ENCODE measurements around the gene NSDHL. TPM values are rescaled to one million over a fixed set of nuclear protein-coding genes. Genes with fewer than 3 reads are reported as not detected.

Gene NSDHL
- total RNA-seq, 4 donors from 2014 or later: 41.0 to 63.7 (median 57.4) TPM

GRCh38 chrX:152819732-152820131, 11.1 kb upstream of the NSDHL start:
- Histone ChIP-seq H3K4me3 (no peak overlapping the region), H3K36me3 (no peaks in the 10 kb centered on the region), H3K27me3 (no peaks in the 10 kb centered on the region), H3K4me1 (peaks cover 0 to 15% (median 0%) of the 10 kb centered on the region in 3 donors), H3K27ac (no peak overlapping the region), H3K9me3 (no peaks in the 10 kb centered on the region)
- DNase-seq: no peak
- TF ChIP-seq POLR2A (IDR thresholded peaks at IDR 0.05): no peak
- TF ChIP-seq, protein P1, sequence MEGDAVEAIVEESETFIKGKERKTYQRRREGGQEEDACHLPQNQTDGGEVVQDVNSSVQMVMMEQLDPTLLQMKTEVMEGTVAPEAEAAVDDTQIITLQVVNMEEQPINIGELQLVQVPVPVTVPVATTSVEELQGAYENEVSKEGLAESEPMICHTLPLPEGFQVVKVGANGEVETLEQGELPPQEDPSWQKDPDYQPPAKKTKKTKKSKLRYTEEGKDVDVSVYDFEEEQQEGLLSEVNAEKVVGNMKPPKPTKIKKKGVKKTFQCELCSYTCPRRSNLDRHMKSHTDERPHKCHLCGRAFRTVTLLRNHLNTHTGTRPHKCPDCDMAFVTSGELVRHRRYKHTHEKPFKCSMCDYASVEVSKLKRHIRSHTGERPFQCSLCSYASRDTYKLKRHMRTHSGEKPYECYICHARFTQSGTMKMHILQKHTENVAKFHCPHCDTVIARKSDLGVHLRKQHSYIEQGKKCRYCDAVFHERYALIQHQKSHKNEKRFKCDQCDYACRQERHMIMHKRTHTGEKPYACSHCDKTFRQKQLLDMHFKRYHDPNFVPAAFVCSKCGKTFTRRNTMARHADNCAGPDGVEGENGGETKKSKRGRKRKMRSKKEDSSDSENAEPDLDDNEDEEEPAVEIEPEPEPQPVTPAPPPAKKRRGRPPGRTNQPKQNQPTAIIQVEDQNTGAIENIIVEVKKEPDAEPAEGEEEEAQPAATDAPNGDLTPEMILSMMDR (IDR thresholded peaks at IDR 0.05): no peak
- intact Hi-C loops (cut with DNase I): no loop called here
- WGBS, 2 donors: 41 to 72% methylated on average over 5 of the region's 7 CpGs

- 45 to 75% methylated on average over 2 to 3 of the region's 3 CpGs for WGBS, 2 donors
- Histone ChIP-seq H3K27me3 (no peaks in the 10 kb centered on the region), H3K27ac (no peak overlapping the region), H3K36me3 (no peaks in the 10 kb centered on the region), H3K9me3 (no peaks in the 10 kb centered on the region), H3K4me3 (no peak overlapping the region), H3K4me1 (peaks cover 0 to 15% (median 0%) of the 10 kb centered on the region in 3 donors)
- DNase-seq: no peak
- TF ChIP-seq, protein P1 (IDR thresholded peaks at IDR 0.05): peak; percentile 10 to 55 (median 46)
- no peak for TF ChIP-seq POLR2A (IDR thresholded peaks at IDR 0.05)
- intact Hi-C loops (cut with DNase I): no loop called here
These were observed 9.6 kb upstream of the NSDHL start for GRCh38 chrX:152821145-152821765.

- intact Hi-C loops (cut with DNase I): no loop called here
- no peak for DNase-seq
- H3K9me3 ChIP-seq: no peaks in the 10 kb centered on the region
- peak overlapping the region in 1 of 4 donors; percentile 10 for H3K27ac ChIP-seq
- no peaks in the 10 kb centered on the region for H3K27me3 ChIP-seq
- no peak for TF ChIP-seq POLR2A (IDR thresholded peaks at IDR 0.05)
- TF ChIP-seq, protein P1 (IDR thresholded peaks at IDR 0.05): no peak
- no peak overlapping the region for H3K4me3 ChIP-seq
- H3K4me1 ChIP-seq: peaks cover 0 to 15% (median 0%) of the 10 kb centered on the region in 3 donors
- peaks cover 0 to 5% (median 0%) of the 10 kb centered on the region in 3 donors for H3K36me3 ChIP-seq
- WGBS, 2 donors: 13 to 50% methylated on average over 3 to 6 of the region's 6 CpGs
These were observed 8.3 kb upstream of the NSDHL start for GRCh38 chrX:152822383-152823086.

GRCh38 chrX:152823657-152824056, 7.2 kb upstream of the NSDHL start:
- Histone ChIP-seq H3K27me3 (no peaks in the 10 kb centered on the region), H3K4me3 (no peak overlapping the region), H3K9me3 (no peaks in the 10 kb centered on the region), H3K4me1 (peaks cover 0 to 15% (median 0%) of the 10 kb centered on the region in 3 donors), H3K27ac (no peak overlapping the region), H3K36me3 (peaks cover 0 to 16% (median 0%) of the 10 kb centered on the region in 3 donors)
- TF ChIP-seq, protein P1 (IDR thresholded peaks at IDR 0.05): no peak
- TF ChIP-seq POLR2A (IDR thresholded peaks at IDR 0.05): no peak
- no peak for DNase-seq
- intact Hi-C loops (cut with DNase I): no loop called here
- WGBS, 2 donors: 77 to 81% methylated on average over 6 of the region's 6 CpGs

DNA sequence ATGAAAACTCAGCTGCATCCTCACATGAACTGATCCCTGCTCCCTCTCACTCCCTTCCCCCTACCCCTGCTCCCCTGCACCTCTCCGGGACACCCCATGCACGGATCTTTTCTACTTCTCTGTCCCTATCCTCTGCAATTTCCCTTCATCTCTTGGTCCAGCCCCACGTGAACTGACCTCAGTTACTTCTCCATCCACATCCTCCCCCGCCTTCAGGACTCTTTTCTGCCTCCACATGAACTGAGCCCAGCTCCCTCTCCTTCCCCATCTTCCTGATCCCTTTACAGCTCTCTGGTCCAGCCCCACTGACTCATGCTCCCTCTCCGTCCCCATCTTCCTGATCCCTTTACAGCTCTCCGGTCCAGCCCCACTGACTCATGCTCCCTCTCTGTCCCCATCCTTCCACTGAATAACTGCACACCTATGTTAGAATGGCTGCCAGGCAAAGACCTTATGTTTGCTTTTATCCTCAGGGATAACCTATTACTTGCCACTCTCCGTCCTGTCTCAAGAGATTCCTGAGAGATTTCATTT, 6.0 kb upstream of the NSDHL start:
- no peak for DNase-seq
- H3K4me3 ChIP-seq: no peak overlapping the region
- intact Hi-C loops (cut with DNase I): no loop called here
- H3K4me1 ChIP-seq: peaks cover 0 to 25% (median 0%) of the 10 kb centered on the region in 3 donors
- H3K27ac ChIP-seq: no peak overlapping the region
- no peaks in the 10 kb centered on the region for H3K27me3 ChIP-seq
- H3K36me3 ChIP-seq: peaks cover 0 to 18% (median 0%) of the 10 kb centered on the region in 3 donors
- no peaks in the 10 kb centered on the region for H3K9me3 ChIP-seq
- TF ChIP-seq POLR2A (IDR thresholded peaks at IDR 0.05): no peak
- TF ChIP-seq, protein P1 (IDR thresholded peaks at IDR 0.05): no peak
- 56% methylated on average over 7 of the region's 7 CpGs for WGBS, 2 donors

Data from esophagus squamous epithelium (tissue), 5 donors.